A673 (cell line): Measurements from ENCODE around the gene CNTNAP3. TPM values are rescaled to one million over a fixed set of nuclear protein-coding genes. Genes with fewer than 3 reads are reported as not detected.
"Not testable (repeated sequence)": the region's sequence is repeated elsewhere in the genome, so short reads cannot be mapped to it uniquely, and the experiment has no call there.

ENCODE experiments used
- BruUV-seq: library from RNA; stranded (reverse); fragments of 400-500 nt; replicated peaks from 2 replicates; lab custom pipeline; 2021; lab: Mats Ljungman, UMichigan
- CTCF ChIA-PET: fragments of 300-600 bp; sonication (Branson Sonifier 250); formaldehyde crosslinking; loops from one replicate; lab custom pipeline; 2022; ENCODE audit warnings: antibody characterized with exemption; lab: Charles Lee
- POLR2A ChIA-PET: fragments of 300-600 bp; sonication (Branson Sonifier 250); formaldehyde crosslinking; loops from one replicate; lab custom pipeline; 2022; ENCODE audit warnings: antibody characterized with exemption; ENCODE audit not compliant: low non-redundant PET; lab: Charles Lee
- DNase-seq: peaks from one replicate; pipeline ENCODE4 v3.0.0-alpha.2; 2015; ENCODE audit warnings: low spot score
- H3K27ac ChIP-seq: fragments of 200-600 bp; sonication (generic); 2 replicates; pipeline ENCODE4 v1.5.1; 2016; ENCODE audit warnings: mixed run types, low read depth, mild to moderate bottlenecking, mixed read lengths, antibody characterized with exemption, low read length; ENCODE audit not compliant: poor library complexity, severe bottlenecking
- H3K27me3 ChIP-seq: fragments of 200-600 bp; sonication (generic); replicated peaks from 2 replicates; pipeline ENCODE4 v1.6.1; 2017; ENCODE audit warnings: mixed run types, low read depth, mild to moderate bottlenecking, mixed read lengths, antibody characterized with exemption, low read length; ENCODE audit not compliant: insufficient read depth, poor library complexity
- H3K36me3 ChIP-seq: fragments of 200-600 bp; sonication (generic); 2 replicates; pipeline ENCODE4 v1.6.1; 2016; ENCODE audit warnings: mixed run types, mild to moderate bottlenecking, mixed read lengths, antibody characterized with exemption, low read length; ENCODE audit not compliant: insufficient read depth, poor library complexity, severe bottlenecking
- H3K4me1 ChIP-seq: fragments of 200-600 bp; sonication (generic); 2 replicates; pipeline ENCODE4 v1.6.1; 2017; ENCODE audit warnings: mixed run types, mild to moderate bottlenecking, mixed read lengths, antibody characterized with exemption, low read length; ENCODE audit not compliant: insufficient read depth, poor library complexity, severe bottlenecking
- H3K4me3 ChIP-seq: fragments of 200-600 bp; sonication (generic); 2 replicates; pipeline ENCODE4 v1.5.1; 2016; ENCODE audit warnings: low read depth, mixed run types, mild to moderate bottlenecking, mixed read lengths, low read length; ENCODE audit not compliant: poor library complexity, severe bottlenecking
- H3K9me3 ChIP-seq: fragments of 200-600 bp; sonication (generic); 2 replicates; pipeline ENCODE4 v1.6.1; 2016; ENCODE audit warnings: mixed run types, low read depth, mild to moderate bottlenecking, mixed read lengths, antibody characterized with exemption, low read length; ENCODE audit not compliant: poor library complexity, severe bottlenecking
- CTCF ChIP-seq: fragments of 300-800, 200-600 bp; sonication (generic); conservative IDR thresholded peaks from 2 replicates; pipeline ENCODE4 v1.5.1; 2017; ENCODE audit warnings: low read depth, mild to moderate bottlenecking, antibody characterized with exemption, low read length, moderate library complexity, mixed read lengths
- EZH2 ChIP-seq: fragments of 200-600 bp; sonication (generic); IDR thresholded peaks from 2 replicates; pipeline ENCODE4 v1.6.1; 2017; ENCODE audit warnings: borderline replicate concordance, low read depth, mild to moderate bottlenecking, mixed read lengths, antibody characterized with exemption, low read length; ENCODE audit not compliant: poor library complexity, severe bottlenecking
- intact Hi-C: fragments of 100-400 bp; cut with micrococcal nuclease; formaldehyde crosslinking; loops from one replicate; pipeline ENCODE4 v1.10.0; 2022; ENCODE audit not compliant: unreplicated experiment
- total RNA-seq: library from RNA; stranded (reverse); gene quantifications from 2 replicates; pipeline ENCODE4 v1.2.3, GENCODE V29; 2021

Gene CNTNAP3
- total RNA-seq, 1 experiment from 2014 or later: not detected

GRCh38 chr9:39111746-39112145, 176.2 kb downstream of the CNTNAP3 start:
- CTCF ChIA-PET, H3K4me1 ChIP-seq, POLR2A ChIA-PET, H3K9me3 ChIP-seq, H3K27me3 ChIP-seq, H3K4me3 ChIP-seq, intact Hi-C loops, H3K36me3 ChIP-seq, BruUV-seq, H3K27ac ChIP-seq, DNase-seq: not testable (repeated sequence)

- ChIA-PET POLR2A (no interaction called here), CTCF (no interaction called here)
- DNase-seq: no peak
- Histone ChIP-seq H3K27ac (no peak overlapping the region), H3K4me3 (no peak overlapping the region), H3K27me3 (no peaks in the 10 kb centered on the region), H3K36me3 (no peaks in the 10 kb centered on the region), H3K4me1 (no peaks in the 10 kb centered on the region), H3K9me3 (no peaks in the 10 kb centered on the region)
- BruUV-seq: no TSS peak
- TF ChIP-seq EZH2: no peak
- no peak for TF ChIP-seq CTCF
- intact Hi-C loops: no loop called here
Observed at GRCh38 chr9:39108145-39108544, 179.8 kb downstream of the CNTNAP3 start.

GRCh38 chr9:39097208-39097607, 190.8 kb downstream of the CNTNAP3 start:
- DNase-seq, H3K4me1 ChIP-seq, POLR2A ChIA-PET, H3K9me3 ChIP-seq, H3K27ac ChIP-seq, H3K36me3 ChIP-seq, intact Hi-C loops, CTCF ChIA-PET, H3K4me3 ChIP-seq, H3K27me3 ChIP-seq, BruUV-seq: not testable (repeated sequence)

- H3K4me3 ChIP-seq, H3K36me3 ChIP-seq, intact Hi-C loops, H3K9me3 ChIP-seq, H3K4me1 ChIP-seq, H3K27me3 ChIP-seq, H3K27ac ChIP-seq, POLR2A ChIA-PET, BruUV-seq, CTCF ChIA-PET, DNase-seq: not testable (repeated sequence)
Observed at GRCh38 chr9:39085311-39085710, 202.7 kb downstream of the CNTNAP3 start.

- BruUV-seq, POLR2A ChIA-PET, H3K27ac ChIP-seq, CTCF ChIA-PET, H3K36me3 ChIP-seq, H3K27me3 ChIP-seq, intact Hi-C loops, DNase-seq, H3K4me3 ChIP-seq, H3K9me3 ChIP-seq, H3K4me1 ChIP-seq: not testable (repeated sequence)
Observed at GRCh38 chr9:39082574-39082973, 205.4 kb downstream of the CNTNAP3 start.

- H3K4me3 ChIP-seq, CTCF ChIA-PET, BruUV-seq, POLR2A ChIA-PET, H3K36me3 ChIP-seq, H3K9me3 ChIP-seq, intact Hi-C loops, H3K4me1 ChIP-seq, H3K27ac ChIP-seq, H3K27me3 ChIP-seq, DNase-seq: not testable (repeated sequence)
Observed at GRCh38 chr9:39080081-39080480, 207.9 kb downstream of the CNTNAP3 start.

- CTCF ChIA-PET, BruUV-seq, H3K27me3 ChIP-seq, H3K4me3 ChIP-seq, intact Hi-C loops, H3K27ac ChIP-seq, H3K9me3 ChIP-seq, POLR2A ChIA-PET, DNase-seq, H3K36me3 ChIP-seq, H3K4me1 ChIP-seq: not testable (repeated sequence)
Observed at GRCh38 chr9:39078621-39079256, 209.2 kb downstream of the CNTNAP3 start.
